Activated CD4-positive, alpha-beta T cell treated with anti-CD3 and anti-CD28 coated beads, Interleukin-10, Interleukin-2, amounts not matched to agents 100 ng/mL and 50 ng/mL, durations not matched to agents 16 hours and 8 hours (primary cell): ENCODE measurements around the gene KLHL21.
"Not testable (repeated sequence)": the region's sequence is repeated elsewhere in the genome, so short reads cannot be mapped to it uniquely, and the experiment has no call there.

Experiments used
- DNase-seq: peaks from one replicate; pipeline ENCODE4 v3.0.0-alpha.2; 2020

Gene KLHL21

GRCh38 chr1:6581561-6582305 is 20.9 kb downstream of the KLHL21 start:
- no peak for DNase-seq

GRCh38 chr1:6580593-6581409 is 21.9 kb downstream of the KLHL21 start:
- no peak for DNase-seq

- no peak for DNase-seq
Measured at GRCh38 chr1:6580119-6580592, 22.5 kb downstream of the KLHL21 start.

GRCh38 chr1:6579374-6580118 is 23.1 kb downstream of the KLHL21 start, which contains the start of gene ZBTB48:
Gene ZBTB48 (plus strand): TSS chr1:6579994. CDS start chr1:6580610, 616 bp downstream.
- DNase-seq = peak; percentile 99

- DNase-seq = no peak
Measured at GRCh38 chr1:6578624-6579373, 23.9 kb downstream of the KLHL21 start.

GRCh38 chr1:6577831-6578525 is 24.7 kb downstream of the KLHL21 start:
- no peak for DNase-seq

GRCh38 chr1:6574818-6575217 is 27.9 kb downstream of the KLHL21 start:
- no peak for DNase-seq

- no peak for DNase-seq
Measured at GRCh38 chr1:6574025-6574620, 28.5 kb downstream of the KLHL21 start.

GRCh38 chr1:6572653-6573383 is 29.9 kb downstream of the KLHL21 start:
- DNase-seq = no peak

GRCh38 chr1:6570987-6571386 is 31.7 kb downstream of the KLHL21 start:
- DNase-seq = no peak

GRCh38 chr1:6570100-6570499 is 32.6 kb downstream of the KLHL21 start:
- DNase-seq = no peak

GRCh38 chr1:6569033-6569432 is 33.6 kb downstream of the KLHL21 start:
- DNase-seq = no peak

GRCh38 chr1:6560267-6560666 is 42.4 kb downstream of the KLHL21 start:
- DNase-seq = no peak

- not testable (repeated sequence) for DNase-seq
Measured at GRCh38 chr1:6559161-6559560, 43.5 kb downstream of the KLHL21 start.

GRCh38 chr1:6557597-6557996 is 45.1 kb downstream of the KLHL21 start:
- DNase-seq = no peak

GRCh38 chr1:6554907-6555778 is 47.5 kb downstream of the KLHL21 start, which contains the start of gene TAS1R1:
Gene TAS1R1 (plus strand): TSS chr1:6555307. CDS start chr1:6555374, 67 bp downstream.
- no peak for DNase-seq

GRCh38 chr1:6554031-6554906 is 48.4 kb downstream of the KLHL21 start, which contains the start of gene NOL9:
Gene NOL9 (minus strand): TSS chr1:6554513. CDS start chr1:6554502, 11 bp downstream.
- DNase-seq = peak; percentile 96

GRCh38 chr1:6547301-6547700 is 55.4 kb downstream of the KLHL21 start:
- DNase-seq = no peak
